Muscle layer of colon (tissue), 2 donors: Measurements from ENCODE around the gene MUSK.

Experiments used
- H3K27ac ChIP-seq: one replicate; pipeline ENCODE4 v1.7.0; 2013; ENCODE audit warnings: low read depth, mild to moderate bottlenecking, low read length, moderate library complexity
- H3K27me3 ChIP-seq, 2 donors: one replicate each; pipeline ENCODE4 v1.7.0; 2013; ENCODE audit warnings: low read length in 2 of 2, mild to moderate bottlenecking in 2 of 2; ENCODE audit not compliant: insufficient read depth in 2 of 2, control insufficient read depth in 1 of 2
- H3K36me3 ChIP-seq: one replicate; pipeline ENCODE4 v1.7.0; 2013; ENCODE audit warnings: mild to moderate bottlenecking, low read length; ENCODE audit not compliant: insufficient read depth
- H3K4me1 ChIP-seq: one replicate; pipeline ENCODE4 v1.7.0; 2013; ENCODE audit warnings: mild to moderate bottlenecking, low read length; ENCODE audit not compliant: insufficient read depth
- H3K4me3 ChIP-seq, 2 donors: one replicate each; pipeline ENCODE4 v1.7.0; 2013; ENCODE audit warnings: low read length in 2 of 2, low read depth in 1 of 2, mild to moderate bottlenecking in 1 of 2, moderate library complexity in 1 of 2
- H3K9ac ChIP-seq: one replicate; pipeline ENCODE4 v1.7.0; 2013; ENCODE audit warnings: low read length
- H3K9me3 ChIP-seq: one replicate; pipeline ENCODE4 v1.7.0; 2013; ENCODE audit warnings: mild to moderate bottlenecking, low read length
- donor health status: abdominal sarcoma.
- donor health status: Adenocarcinoma of cecum.

MUSK gene

DNA sequence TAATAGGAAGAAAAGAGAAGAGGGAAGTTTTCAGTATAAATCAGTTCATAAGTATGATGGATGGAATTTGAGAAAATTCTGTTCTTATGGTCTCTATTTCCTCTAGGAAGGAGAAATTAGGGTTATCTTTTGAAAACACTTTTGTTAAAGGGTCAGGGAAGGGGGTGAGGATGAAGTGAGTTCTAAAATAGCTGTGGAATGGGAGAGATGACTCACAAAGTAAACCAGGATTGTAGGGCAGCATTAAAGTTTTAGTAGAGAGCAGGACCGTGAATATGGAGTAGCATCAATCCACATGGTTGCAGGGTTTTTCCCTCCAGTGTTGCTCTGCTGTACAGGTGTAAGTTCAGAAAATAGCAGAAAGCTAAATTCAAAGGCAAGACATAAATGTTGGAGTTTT lies 32.4 kb downstream of the MUSK start:
- H3K27me3 ChIP-seq: no peaks in the 10 kb centered on the region
- H3K4me3 ChIP-seq: no peak overlapping the region
- H3K4me1 ChIP-seq: no peaks in the 10 kb centered on the region
- no peak overlapping the region for H3K9ac ChIP-seq
- H3K9me3 ChIP-seq: no peaks in the 10 kb centered on the region
- no peak overlapping the region for H3K27ac ChIP-seq
- H3K36me3 ChIP-seq: no peaks in the 10 kb centered on the region

DNA sequence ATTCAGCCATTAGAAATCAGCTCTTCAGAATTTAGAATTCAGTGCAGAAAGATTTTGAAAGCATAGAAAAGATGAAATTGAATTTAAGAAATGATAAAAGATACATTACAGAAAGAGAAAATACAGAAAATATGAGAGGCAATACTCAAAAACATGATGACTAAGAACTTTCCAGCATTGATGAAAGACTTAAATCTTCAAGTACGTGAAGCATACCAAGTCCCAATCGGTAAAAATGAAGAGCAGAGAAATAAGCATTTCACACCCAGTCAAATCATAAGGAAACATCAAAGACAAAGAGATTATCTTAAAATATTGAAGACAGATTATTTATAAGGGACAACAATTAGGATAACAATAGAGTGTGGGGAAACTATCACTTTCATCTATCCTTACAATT lies 35.1 kb downstream of the MUSK start:
- H3K27me3 ChIP-seq: no peaks in the 10 kb centered on the region
- no peak overlapping the region for H3K4me3 ChIP-seq
- no peak overlapping the region for H3K27ac ChIP-seq
- H3K9ac ChIP-seq: no peak overlapping the region
- H3K4me1 ChIP-seq: no peaks in the 10 kb centered on the region
- no peaks in the 10 kb centered on the region for H3K9me3 ChIP-seq
- H3K36me3 ChIP-seq: no peaks in the 10 kb centered on the region

GRCh38 chr9:110707419-110707818 lies 38.8 kb downstream of the MUSK start:
- Histone ChIP-seq H3K27me3 (no peaks in the 10 kb centered on the region), H3K36me3 (no peaks in the 10 kb centered on the region), H3K9ac (no peak overlapping the region), H3K4me1 (no peaks in the 10 kb centered on the region), H3K27ac (no peak overlapping the region), H3K4me3 (no peak overlapping the region), H3K9me3 (no peaks in the 10 kb centered on the region)

DNA sequence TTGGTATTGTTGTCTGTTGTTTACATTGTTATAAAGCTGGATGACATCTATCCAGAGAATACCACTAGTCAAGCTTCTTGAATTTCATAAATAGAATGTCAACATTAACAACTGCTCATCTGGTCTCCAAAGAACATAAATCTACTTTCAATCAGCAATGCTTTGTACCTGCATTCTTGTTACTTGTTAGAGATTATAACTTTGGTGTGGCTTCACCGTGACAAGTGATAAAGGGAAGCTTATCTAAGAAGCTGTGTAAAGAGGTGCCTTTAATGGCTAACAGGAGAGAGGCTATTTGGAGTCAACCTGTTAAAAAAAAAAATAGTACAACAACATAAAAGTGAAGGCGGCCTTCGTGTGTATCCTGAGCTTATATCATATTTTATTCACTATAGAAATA lies 41.8 kb downstream of the MUSK start:
- no peaks in the 10 kb centered on the region for H3K4me1 ChIP-seq
- H3K9me3 ChIP-seq: no peaks in the 10 kb centered on the region
- no peaks in the 10 kb centered on the region for H3K36me3 ChIP-seq
- H3K4me3 ChIP-seq: no peak overlapping the region
- H3K27me3 ChIP-seq: no peaks in the 10 kb centered on the region
- no peak overlapping the region for H3K9ac ChIP-seq
- no peak overlapping the region for H3K27ac ChIP-seq

- Histone ChIP-seq H3K36me3 (no peaks in the 10 kb centered on the region), H3K4me1 (no peaks in the 10 kb centered on the region), H3K4me3 (no peak overlapping the region), H3K27me3 (no peaks in the 10 kb centered on the region), H3K9ac (no peak overlapping the region), H3K27ac (no peak overlapping the region), H3K9me3 (no peaks in the 10 kb centered on the region)
These were observed 44.4 kb downstream of the MUSK start for GRCh38 chr9:110712955-110713354.

DNA sequence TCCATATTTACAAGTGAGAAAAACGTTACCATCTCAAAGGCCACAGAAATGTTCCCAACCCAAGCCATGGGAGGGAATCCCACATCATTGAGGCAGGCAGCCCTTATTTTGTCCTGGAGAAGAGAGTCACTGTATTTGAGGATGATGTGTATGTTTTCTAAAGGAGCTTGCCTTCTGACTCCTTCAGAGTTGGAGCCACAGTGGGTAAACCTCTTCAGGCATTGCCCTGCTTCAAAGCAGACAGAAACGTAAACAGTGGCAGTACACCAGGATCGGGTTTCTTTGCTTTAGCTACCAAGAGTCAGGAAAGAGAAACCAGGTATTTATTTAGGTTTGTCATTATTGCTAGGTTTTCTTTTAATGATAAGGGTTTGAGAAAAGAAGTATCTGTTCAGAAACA lies 45.7 kb downstream of the MUSK start:
- H3K9ac ChIP-seq: no peak overlapping the region
- no peak overlapping the region for H3K27ac ChIP-seq
- H3K36me3 ChIP-seq: no peaks in the 10 kb centered on the region
- H3K27me3 ChIP-seq: no peaks in the 10 kb centered on the region
- no peaks in the 10 kb centered on the region for H3K4me1 ChIP-seq
- no peak overlapping the region for H3K4me3 ChIP-seq
- H3K9me3 ChIP-seq: no peaks in the 10 kb centered on the region

- no peak overlapping the region for H3K9ac ChIP-seq
- no peak overlapping the region for H3K27ac ChIP-seq
- H3K4me1 ChIP-seq: no peaks in the 10 kb centered on the region
- no peaks in the 10 kb centered on the region for H3K27me3 ChIP-seq
- no peaks in the 10 kb centered on the region for H3K36me3 ChIP-seq
- H3K9me3 ChIP-seq: no peaks in the 10 kb centered on the region
- H3K4me3 ChIP-seq: no peak overlapping the region
These were observed 59.5 kb downstream of the MUSK start for GRCh38 chr9:110728058-110728457.

DNA sequence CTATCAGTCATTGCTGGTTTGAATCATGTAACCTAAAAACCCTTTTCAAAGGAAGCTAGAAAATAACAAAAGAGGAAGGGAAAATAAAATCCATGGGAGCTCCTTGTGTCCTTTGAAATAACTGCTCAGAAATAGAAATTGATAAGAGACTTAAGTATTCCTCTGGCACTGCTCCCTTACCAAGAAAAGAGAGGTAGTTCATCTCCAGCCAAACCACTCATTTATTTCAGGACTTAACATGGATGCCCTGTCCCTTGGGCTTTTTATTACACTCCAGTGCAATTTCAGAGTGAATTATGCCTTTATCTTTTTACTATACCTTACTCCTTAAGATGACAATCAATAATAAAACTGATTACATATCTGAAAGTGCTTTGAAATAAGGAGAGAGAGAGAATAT lies 61.0 kb downstream of the MUSK start:
- no peaks in the 10 kb centered on the region for H3K36me3 ChIP-seq
- no peak overlapping the region for H3K9ac ChIP-seq
- no peaks in the 10 kb centered on the region for H3K9me3 ChIP-seq
- H3K4me3 ChIP-seq: no peak overlapping the region
- no peaks in the 10 kb centered on the region for H3K27me3 ChIP-seq
- H3K27ac ChIP-seq: no peak overlapping the region
- no peaks in the 10 kb centered on the region for H3K4me1 ChIP-seq

DNA sequence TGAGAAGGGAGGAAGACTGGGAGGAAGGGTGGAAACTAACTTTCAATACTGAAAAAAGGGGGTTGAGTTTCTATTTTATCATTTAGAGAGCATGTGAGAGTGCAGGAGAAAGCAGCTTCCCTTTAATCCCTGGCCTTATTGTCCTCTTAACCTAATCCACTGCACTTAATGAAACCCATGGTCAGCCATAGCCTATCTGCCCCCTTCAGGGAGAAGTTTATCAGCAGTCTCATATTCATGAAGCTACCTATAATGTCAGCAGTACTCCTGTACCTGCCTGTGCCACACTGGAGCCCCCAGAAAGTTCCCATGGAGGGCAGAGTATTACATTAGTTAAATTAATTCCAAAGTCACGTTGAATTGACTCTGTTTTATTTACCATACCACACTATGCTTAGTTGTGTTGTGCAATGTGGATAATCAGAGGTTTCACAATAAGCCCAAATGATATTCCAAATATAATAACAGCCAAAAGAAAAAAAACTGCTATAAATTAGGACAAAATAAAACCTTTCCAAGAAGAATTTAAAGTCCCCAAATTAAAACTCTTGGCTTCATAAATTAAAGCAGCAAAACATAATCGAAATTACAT lies 62.9 kb downstream of the MUSK start:
- Histone ChIP-seq H3K4me3 (no peak overlapping the region), H3K27me3 (no peaks in the 10 kb centered on the region), H3K9me3 (no peaks in the 10 kb centered on the region), H3K9ac (no peak overlapping the region), H3K4me1 (no peaks in the 10 kb centered on the region), H3K27ac (no peak overlapping the region), H3K36me3 (no peaks in the 10 kb centered on the region)

GRCh38 chr9:110738982-110739381 lies 70.4 kb downstream of the MUSK start:
- H3K4me1 ChIP-seq: peaks cover 5% of the 10 kb centered on the region
- H3K9ac ChIP-seq: no peak overlapping the region
- H3K9me3 ChIP-seq: no peaks in the 10 kb centered on the region
- no peaks in the 10 kb centered on the region for H3K27me3 ChIP-seq
- H3K4me3 ChIP-seq: no peak overlapping the region
- no peak overlapping the region for H3K27ac ChIP-seq
- H3K36me3 ChIP-seq: no peaks in the 10 kb centered on the region

DNA sequence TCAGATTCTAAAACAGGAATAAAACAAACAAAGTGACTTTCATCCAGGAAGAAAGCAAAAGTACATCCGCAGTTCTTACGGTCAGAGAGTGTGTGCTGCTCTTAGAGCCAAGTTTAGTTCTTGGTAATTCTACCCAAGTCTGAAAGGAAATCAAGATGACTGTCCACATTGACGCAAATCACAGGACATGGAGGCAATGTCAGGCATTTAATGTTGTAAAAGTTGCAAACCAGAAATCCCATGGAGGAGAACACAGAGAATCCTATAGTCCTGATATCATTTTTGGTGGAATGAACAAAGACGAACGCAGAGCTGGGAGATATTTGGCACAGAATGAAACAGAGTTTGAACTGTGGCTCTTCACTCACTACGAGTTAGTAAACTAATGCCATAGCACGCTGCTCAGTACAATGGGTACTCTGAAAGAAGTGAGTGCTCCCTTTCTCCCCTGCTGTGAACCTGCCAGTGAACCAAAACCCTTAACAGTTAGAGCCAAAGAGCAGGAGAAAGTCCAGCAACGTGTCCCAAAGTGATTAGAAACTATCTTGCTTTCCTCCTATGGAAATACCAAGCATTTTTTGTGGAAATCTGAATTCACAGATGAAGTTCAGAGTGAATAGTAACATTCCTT lies 74.3 kb downstream of the MUSK start:
- H3K27me3 ChIP-seq: no peaks in the 10 kb centered on the region
- H3K27ac ChIP-seq: peak overlapping the region; percentile 45
- H3K36me3 ChIP-seq: no peaks in the 10 kb centered on the region
- H3K4me1 ChIP-seq: peaks cover 28% of the 10 kb centered on the region
- H3K9ac ChIP-seq: no peak overlapping the region
- H3K4me3 ChIP-seq: peak overlapping the region in 1 of 2 donors; percentile 26
- H3K9me3 ChIP-seq: no peaks in the 10 kb centered on the region

DNA sequence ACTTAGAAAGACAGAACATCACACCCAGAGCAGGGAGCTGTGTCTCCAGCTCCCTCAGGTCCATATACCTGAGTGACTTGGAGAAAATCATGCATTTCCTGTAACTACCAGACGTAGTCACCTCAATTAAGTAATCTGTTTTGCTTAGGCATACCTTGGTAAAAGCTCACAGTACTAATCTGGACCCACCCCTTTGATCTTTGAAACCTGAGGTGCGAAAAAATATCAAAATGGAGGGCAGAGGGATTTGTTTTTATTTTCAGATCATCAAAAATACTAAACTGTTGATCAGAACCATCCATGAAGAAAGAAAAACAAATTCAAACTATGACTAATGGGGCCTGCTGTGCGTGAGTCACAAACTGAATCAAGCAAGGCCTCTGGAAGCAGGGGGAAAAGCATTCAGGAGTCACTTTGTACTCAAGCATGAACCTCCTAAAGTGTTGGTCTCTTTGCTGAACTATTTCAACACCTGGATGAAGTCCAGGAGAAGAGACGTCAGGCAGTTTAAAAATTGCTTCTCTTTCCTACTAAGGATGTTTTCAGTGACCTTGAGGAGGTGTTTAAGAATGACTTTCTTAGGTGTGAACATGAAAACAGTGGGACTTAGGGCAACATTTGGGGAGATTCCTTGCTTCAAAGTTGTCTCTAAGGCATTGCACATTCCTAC lies 76.3 kb downstream of the MUSK start:
- Histone ChIP-seq H3K27me3 (no peaks in the 10 kb centered on the region), H3K36me3 (no peaks in the 10 kb centered on the region), H3K4me3 (no peak overlapping the region), H3K27ac (no peak overlapping the region), H3K9ac (no peak overlapping the region), H3K9me3 (no peaks in the 10 kb centered on the region), H3K4me1 (peaks cover 28% of the 10 kb centered on the region)
